HG03045 (cell line): ENCODE data around the gene PROCA1.
A peak's percentile ranks its signal among the peaks of the same experiment; 100 is the strongest.

Experiments used
- ATAC-seq: cut with Tn5 transposase; IDR thresholded peaks from one replicate; pipeline ENCODE4 v1.9.1; 2021; ENCODE audit warnings: mild to moderate bottlenecking, moderate library complexity; ENCODE audit not compliant: unreplicated experiment

The PROCA1 gene

DNA sequence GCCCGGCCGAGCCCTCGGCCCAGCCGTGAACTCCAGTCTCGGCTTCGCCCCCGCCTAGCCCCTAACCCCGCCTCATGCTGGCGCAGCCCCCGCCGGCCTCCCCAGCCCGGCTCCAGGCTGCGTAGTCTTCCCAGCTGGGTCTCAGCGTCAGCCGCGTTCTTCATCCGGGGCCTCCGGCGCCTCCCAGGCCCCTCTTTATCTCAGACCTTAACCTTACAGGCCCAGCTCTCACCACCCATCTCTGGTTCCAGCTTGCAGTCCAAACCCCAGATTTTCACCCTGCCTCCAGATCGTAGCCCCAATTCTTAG is at the start of gene PROCA1:
PROCA1 (minus strand) TSS at position 166 of the 309 bp plus-strand sequence. CDS start 228 bp downstream, outside the sequence.
- peak; percentile 33 for ATAC-seq

- ATAC-seq, result no peak
These were observed 49.2 kb upstream of the PROCA1 start for GRCh38 chr17:28760601-28761562.

GRCh38 chr17:28759256-28759865 is 47.7 kb upstream of the PROCA1 start:
- ATAC-seq, result no peak

GRCh38 chr17:28758411-28759121 is 46.9 kb upstream of the PROCA1 start:
- ATAC-seq, result no peak

DNA sequence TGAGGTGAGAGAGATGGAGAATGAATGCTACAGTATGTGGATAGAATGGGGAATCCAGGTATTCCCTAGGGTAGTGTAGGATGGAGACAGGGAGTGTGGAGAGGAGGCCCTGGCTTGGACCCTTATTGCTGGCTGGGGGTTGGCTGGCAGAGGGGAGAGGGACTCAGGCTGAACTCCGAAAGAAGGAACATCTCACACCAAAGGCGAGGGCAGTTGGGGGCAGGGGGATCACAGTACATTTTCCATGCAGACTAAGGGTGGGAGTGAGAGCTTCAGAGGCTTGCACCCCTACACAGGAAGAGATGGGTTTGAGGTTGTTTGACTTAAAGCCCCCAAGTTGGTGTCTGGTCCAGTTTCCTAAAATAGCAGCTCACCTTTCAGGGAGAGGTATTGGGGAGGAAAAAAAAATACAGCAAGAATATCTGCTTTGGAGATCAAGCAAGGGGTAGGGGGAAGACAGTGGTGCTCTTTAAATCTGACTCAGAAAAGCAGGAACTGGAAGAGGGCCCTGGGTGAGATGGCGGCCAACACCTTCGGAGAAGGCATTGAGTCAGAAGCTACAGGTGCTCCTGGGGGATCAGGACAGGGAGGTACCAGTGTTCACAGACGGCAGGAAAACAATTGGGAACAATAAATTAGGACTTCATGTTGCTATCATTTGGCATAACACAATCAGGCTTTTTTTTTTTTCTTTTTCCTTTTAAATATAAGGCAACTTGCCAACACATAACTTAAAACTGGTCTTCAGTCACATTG is 44.5 kb upstream of the PROCA1 start:
- no peak for ATAC-seq

DNA sequence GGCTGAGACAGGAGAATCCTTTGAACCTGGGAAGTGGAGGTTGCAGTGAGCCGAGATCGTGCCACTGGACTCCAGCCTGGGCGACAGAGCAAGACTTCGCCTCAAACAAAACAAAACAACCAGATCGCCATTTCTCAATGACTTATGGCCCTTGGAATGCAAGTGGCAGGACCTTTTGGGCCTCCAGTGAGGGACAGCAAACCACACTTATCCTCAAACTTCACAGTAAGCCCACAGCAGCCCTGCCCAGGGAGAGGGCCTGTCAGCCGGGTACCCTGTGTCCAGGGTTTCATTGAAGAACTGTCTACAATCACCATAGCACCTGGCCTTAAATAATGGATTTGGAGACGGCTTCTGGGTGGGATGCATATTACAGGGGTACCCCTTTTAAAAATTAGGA is 43.8 kb upstream of the PROCA1 start:
- no peak for ATAC-seq

GRCh38 chr17:28751600-28752366 is 40.1 kb upstream of the PROCA1 start:
- ATAC-seq, result no peak

GRCh38 chr17:28750178-28751047 is 38.7 kb upstream of the PROCA1 start:
- peak; percentile 58 for ATAC-seq

DNA sequence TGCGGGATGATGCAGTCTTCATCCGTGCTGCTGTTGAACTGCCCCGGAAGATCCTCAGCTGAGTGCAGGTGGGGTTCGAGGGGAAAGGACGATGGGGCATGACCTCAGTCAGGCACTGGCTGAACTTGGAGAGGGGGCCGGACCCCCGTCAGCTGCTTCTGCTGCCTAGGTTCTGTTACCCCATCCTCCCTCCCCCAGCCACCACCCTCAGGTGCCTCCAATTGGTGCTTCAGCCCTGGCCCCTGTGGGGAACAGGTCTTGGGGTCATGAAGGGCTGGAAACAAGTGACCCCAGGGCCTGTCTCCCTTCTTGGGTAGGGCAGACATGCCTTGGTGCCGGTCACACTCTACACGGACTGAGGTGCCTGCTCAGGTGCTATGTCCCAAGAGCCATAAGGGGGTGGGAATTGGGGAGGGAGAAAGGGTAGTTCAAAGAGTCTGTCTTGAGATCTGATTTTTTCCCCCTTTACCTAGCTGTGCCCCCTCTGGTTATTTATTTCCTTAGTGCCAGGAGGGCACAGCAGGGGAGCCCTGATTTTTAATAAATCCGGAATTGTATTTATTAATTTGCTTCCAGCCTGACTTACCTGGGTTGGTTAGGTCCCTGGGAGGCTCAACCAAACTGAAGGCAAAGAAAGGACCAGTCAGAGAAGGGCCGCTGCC is 38.0 kb upstream of the PROCA1 start:
- ATAC-seq, result no peak

- ATAC-seq, result no peak
These were observed 37.3 kb upstream of the PROCA1 start for GRCh38 chr17:28748852-28749515.

DNA sequence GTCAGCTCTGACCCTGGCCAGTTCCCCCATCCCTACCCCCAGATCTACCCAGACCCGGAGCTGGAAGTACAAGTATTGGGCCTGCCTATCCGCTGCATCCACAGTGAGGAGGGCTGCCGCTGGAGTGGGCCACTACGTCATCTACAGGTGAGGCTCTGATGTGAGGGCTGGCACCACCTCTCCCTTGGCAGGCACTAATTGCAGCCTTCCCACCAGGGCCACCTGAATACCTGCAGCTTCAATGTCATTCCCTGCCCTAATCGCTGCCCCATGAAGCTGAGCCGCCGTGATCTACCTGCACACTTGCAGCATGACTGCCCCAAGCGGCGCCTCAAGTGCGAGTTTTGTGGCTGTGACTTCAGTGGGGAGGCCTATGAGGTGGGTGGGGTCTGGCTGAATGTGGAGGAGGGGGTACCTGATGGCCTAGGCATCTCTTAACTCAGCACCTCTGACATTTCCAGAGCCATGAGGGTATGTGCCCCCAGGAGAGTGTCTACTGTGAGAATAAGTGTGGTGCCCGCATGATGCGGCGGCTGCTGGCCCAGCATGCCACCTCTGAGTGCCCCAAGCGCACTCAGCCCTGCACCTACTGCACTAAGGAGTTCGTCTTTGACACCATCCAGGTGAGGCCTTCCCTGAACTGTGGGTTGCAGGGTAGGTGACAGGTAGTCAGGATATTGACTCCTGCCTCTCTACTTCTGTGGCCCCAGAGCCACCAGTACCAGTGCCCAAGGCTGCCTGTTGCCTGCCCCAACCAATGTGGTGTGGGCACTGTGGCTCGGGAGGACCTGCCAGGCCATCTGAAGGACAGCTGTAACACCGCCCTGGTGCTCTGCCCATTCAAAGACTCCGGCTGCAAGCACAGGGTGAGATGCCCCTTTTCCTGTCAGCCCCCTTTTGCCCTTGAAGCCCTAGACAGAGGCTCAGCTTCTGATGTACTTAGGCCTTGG is 36.4 kb upstream of the PROCA1 start:
- ATAC-seq, result no peak

- no peak for ATAC-seq
These were observed 35.5 kb upstream of the PROCA1 start for GRCh38 chr17:28747051-28747691.

- ATAC-seq, result no peak
These were observed 34.9 kb upstream of the PROCA1 start for GRCh38 chr17:28746611-28747050.

DNA sequence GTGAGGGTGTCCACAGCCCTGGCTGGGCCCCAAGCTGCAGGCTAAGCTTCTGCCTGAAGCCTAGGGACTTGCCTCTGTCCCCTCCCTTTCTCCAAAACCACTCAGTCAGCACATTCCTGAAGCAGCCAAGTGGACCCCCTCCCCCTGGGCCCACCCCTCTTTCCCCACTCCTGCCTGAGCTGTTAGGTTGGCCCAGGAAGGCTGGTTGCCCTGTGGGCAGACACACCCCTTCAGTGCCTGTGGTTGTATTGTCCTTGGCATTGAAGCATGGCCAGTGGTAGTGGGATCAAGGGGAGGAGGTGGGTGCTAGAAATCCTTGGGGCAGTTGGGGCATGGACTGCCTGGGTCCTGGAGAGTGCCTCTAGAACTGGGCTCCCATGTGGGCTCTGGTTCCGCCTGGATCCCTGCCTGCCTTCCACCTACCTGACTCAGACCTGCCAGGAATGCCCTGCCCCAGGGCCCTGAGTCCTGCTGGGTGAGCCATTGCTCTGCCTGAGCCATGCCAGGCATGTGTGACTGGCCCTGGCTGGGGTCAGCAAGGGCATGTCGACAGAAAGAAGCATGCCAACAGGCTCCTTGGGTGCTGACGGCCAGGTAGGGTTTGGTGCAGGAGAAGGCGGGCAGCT is 34.2 kb upstream of the PROCA1 start:
- no peak for ATAC-seq

GRCh38 chr17:28744972-28745785 is 33.5 kb upstream of the PROCA1 start:
- ATAC-seq, result no peak
